ENCODE measurements around the gene SPTBN5. TPM values are rescaled to one million over a fixed set of nuclear protein-coding genes. Genes with fewer than 3 reads are reported as not detected.
A peak's percentile ranks its signal among the peaks of the same experiment; 100 is the strongest.

Gene SPTBN5
- total RNA-seq, 2 donors from 2014 or later, result 2.0 to 2.8 TPM

DNA sequence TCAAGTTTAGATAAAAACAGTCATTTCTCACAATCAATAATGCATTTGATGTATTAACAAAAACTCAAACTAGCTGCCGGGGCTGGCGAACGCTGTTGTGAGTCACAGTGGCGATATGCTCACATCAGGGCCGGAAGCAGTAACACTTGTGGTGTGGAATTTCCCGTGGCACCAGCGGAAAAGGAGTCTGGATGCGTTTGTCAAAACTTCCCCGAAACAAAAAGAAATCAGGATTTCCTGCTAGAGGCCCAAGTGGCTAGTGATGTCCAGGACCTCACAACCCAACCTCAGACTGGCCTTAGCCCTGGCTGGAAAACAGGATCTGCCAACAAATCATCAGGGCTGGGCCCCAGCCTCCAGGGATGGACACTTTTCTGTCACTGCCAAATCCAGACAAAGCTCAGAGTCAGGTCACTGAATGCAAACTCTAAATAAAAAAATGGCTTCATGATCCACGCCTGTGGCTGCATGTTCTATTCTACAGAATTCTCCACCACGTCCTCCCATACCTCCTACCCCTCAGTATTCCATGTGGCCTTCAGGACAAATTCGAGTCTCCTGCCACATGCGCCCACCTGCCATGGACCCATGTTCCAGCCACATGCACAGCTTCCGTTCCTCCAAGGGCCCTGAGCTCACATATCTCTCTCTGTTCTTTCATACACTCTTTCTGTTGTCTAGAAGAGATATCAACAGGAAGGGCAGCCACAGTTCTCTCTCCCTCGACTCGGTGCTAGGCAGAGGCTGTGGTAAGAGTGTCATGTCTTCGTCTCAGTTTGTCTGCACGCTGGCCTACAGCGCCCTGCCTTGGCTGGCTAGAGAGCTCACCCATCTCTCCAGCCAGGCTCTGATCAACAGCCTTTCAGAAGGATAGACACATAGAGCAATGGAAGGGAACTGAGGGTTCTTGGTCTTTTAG is 43.1 kb upstream of the SPTBN5 start:
- no peak overlapping the region for H3K9ac ChIP-seq (ENCODE audit: extremely low read depth, low read length, poor library complexity, severe bottlenecking)
- peaks cover 27% of the 10 kb centered on the region for H3K4me1 Mint-ChIP-seq
- no peak overlapping the region for H3K27ac ChIP-seq (ENCODE audit: low read depth, low read length)
- no peak overlapping the region for H3K4me3 ChIP-seq (ENCODE audit: low read length)
- peaks cover 23% of the 10 kb centered on the region for H3K36me3 Mint-ChIP-seq (ENCODE audit: low read depth)
- no peaks in the 10 kb centered on the region for H3K27me3 Mint-ChIP-seq (ENCODE audit: insufficient read depth)
- TF ChIP-seq, protein P1, sequence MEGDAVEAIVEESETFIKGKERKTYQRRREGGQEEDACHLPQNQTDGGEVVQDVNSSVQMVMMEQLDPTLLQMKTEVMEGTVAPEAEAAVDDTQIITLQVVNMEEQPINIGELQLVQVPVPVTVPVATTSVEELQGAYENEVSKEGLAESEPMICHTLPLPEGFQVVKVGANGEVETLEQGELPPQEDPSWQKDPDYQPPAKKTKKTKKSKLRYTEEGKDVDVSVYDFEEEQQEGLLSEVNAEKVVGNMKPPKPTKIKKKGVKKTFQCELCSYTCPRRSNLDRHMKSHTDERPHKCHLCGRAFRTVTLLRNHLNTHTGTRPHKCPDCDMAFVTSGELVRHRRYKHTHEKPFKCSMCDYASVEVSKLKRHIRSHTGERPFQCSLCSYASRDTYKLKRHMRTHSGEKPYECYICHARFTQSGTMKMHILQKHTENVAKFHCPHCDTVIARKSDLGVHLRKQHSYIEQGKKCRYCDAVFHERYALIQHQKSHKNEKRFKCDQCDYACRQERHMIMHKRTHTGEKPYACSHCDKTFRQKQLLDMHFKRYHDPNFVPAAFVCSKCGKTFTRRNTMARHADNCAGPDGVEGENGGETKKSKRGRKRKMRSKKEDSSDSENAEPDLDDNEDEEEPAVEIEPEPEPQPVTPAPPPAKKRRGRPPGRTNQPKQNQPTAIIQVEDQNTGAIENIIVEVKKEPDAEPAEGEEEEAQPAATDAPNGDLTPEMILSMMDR (conservative IDR thresholded peaks at IDR 0.05), result no peak
- DNase-seq, result no peak
- 90 to 94% methylated on average over 13 to 19 of the region's 19 CpGs for WGBS, 2 experiments (ENCODE audit: insufficient coverage in 1 of 2, insufficient read length in 1 of 2)
- no peaks in the 10 kb centered on the region for H3K9me3 Mint-ChIP-seq
- H3K4me1 ChIP-seq (ENCODE audit: control insufficient read depth, insufficient read depth, low read length), result peaks cover 4% of the 10 kb centered on the region
- no peaks in the 10 kb centered on the region for H3K9me3 ChIP-seq (ENCODE audit: control insufficient read depth, low read length)
- H3K36me3 ChIP-seq (ENCODE audit: control insufficient read depth, insufficient read depth, low read length), result peaks cover 46% of the 10 kb centered on the region
- H3K27me3 ChIP-seq (ENCODE audit: control insufficient read depth, insufficient read depth, low read length, poor library complexity, severe bottlenecking), result no peaks in the 10 kb centered on the region
- no peak overlapping the region for H3K27ac Mint-ChIP-seq
- no peak overlapping the region for H3K4me3 Mint-ChIP-seq

DNA sequence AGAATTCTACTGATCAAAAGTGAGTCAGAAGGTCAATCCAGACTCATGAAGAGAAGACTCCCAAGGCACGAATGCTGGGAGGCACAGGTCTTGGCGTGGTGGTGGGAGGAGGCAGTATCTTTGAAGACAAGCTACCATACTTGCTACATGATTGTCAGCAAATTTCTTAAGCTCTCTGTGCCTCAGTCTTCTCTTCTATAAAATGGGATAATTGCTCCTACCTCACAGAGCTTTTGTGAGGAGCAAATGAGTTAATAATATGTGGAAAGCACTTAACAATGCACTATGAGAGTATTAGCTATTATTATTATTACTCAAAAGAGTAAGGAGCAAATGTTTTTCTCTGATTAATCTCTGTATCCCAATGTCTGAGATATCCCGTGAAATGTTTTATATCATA is 42.3 kb upstream of the SPTBN5 start:
- Histone ChIP-seq H3K27ac (ENCODE audit: low read depth, low read length) (no peak overlapping the region), H3K9me3 (ENCODE audit: control insufficient read depth, low read length) (no peaks in the 10 kb centered on the region), H3K27me3 (ENCODE audit: control insufficient read depth, insufficient read depth, low read length, poor library complexity, severe bottlenecking) (no peaks in the 10 kb centered on the region), H3K4me3 (ENCODE audit: low read length) (no peak overlapping the region), H3K36me3 (ENCODE audit: control insufficient read depth, insufficient read depth, low read length) (peaks cover 39% of the 10 kb centered on the region), H3K4me1 (ENCODE audit: control insufficient read depth, insufficient read depth, low read length) (peaks cover 4% of the 10 kb centered on the region), H3K9ac (ENCODE audit: extremely low read depth, low read length, poor library complexity, severe bottlenecking) (no peak overlapping the region)
- Mint-ChIP-seq H3K27me3 (ENCODE audit: insufficient read depth) (no peaks in the 10 kb centered on the region), H3K27ac (peak overlapping the region; percentile 40), H3K4me3 (no peak overlapping the region), H3K36me3 (ENCODE audit: low read depth) (peaks cover 24% of the 10 kb centered on the region), H3K4me1 (peaks cover 27% of the 10 kb centered on the region), H3K9me3 (no peaks in the 10 kb centered on the region)
- TF ChIP-seq, protein P1 (conservative IDR thresholded peaks at IDR 0.05), result no peak
- no peak for DNase-seq
- WGBS, 2 experiments (ENCODE audit: insufficient coverage in 1 of 2, insufficient read length in 1 of 2), result 100% methylated on average over 2 of the region's 3 CpGs

DNA sequence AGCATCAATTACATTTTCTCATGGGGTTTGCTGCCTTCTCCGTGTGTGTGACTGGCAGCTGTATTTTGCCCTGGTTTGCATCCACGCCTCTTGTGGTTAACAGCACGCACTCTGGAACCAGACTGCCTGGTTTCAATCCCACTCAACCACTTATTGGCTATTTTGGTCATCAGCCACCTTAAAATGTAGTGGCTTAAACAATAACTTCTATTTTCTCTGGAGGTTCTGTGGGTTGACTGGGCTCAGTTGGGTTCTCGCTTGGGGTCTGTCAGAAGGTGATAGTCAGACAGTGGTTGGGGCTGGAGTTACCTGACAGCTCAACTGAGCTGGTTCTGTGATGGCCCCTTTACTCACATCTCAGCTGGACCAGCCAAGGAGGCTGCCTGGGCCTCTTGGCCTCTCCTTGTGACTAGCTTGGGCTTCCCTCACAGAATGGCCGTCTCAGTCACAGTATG is 41.7 kb upstream of the SPTBN5 start:
- no peaks in the 10 kb centered on the region for H3K9me3 ChIP-seq (ENCODE audit: control insufficient read depth, low read length)
- no peak overlapping the region for H3K27ac ChIP-seq (ENCODE audit: low read depth, low read length)
- DNase-seq, result no peak
- peaks cover 33% of the 10 kb centered on the region for H3K36me3 ChIP-seq (ENCODE audit: control insufficient read depth, insufficient read depth, low read length)
- H3K27ac Mint-ChIP-seq, result peak overlapping the region; percentile 40
- no peaks in the 10 kb centered on the region for H3K27me3 Mint-ChIP-seq (ENCODE audit: insufficient read depth)
- peaks cover 4% of the 10 kb centered on the region for H3K4me1 ChIP-seq (ENCODE audit: control insufficient read depth, insufficient read depth, low read length)
- TF ChIP-seq, protein P1 (conservative IDR thresholded peaks at IDR 0.05), result no peak
- no peaks in the 10 kb centered on the region for H3K9me3 Mint-ChIP-seq
- no peak overlapping the region for H3K4me3 Mint-ChIP-seq
- peaks cover 19% of the 10 kb centered on the region for H3K36me3 Mint-ChIP-seq (ENCODE audit: low read depth)
- peaks cover 27% of the 10 kb centered on the region for H3K4me1 Mint-ChIP-seq
- no peaks in the 10 kb centered on the region for H3K27me3 ChIP-seq (ENCODE audit: control insufficient read depth, insufficient read depth, low read length, poor library complexity, severe bottlenecking)
- WGBS, 2 experiments (ENCODE audit: insufficient coverage in 1 of 2, insufficient read length in 1 of 2), result 83 to 87% methylated on average over 5 of the region's 5 CpGs
- no peak overlapping the region for H3K4me3 ChIP-seq (ENCODE audit: low read length)
- no peak overlapping the region for H3K9ac ChIP-seq (ENCODE audit: extremely low read depth, low read length, poor library complexity, severe bottlenecking)
